Neural crest cell (in vitro differentiated cells): ENCODE results near the gene AGBL4. TPM values are rescaled to one million over a fixed set of nuclear protein-coding genes. Genes with fewer than 3 reads are reported as not detected.
"Not testable (repeated sequence)": the region's sequence is repeated elsewhere in the genome, so short reads cannot be mapped to it uniquely, and the experiment has no call there.

Source experiments
- DNase-seq: peaks from one replicate; pipeline ENCODE4 v3.0.0; 2021; ENCODE audit warnings: low read depth, mixed read lengths, low spot score
- H3K27ac Mint-ChIP-seq: one replicate; pipeline ENCODE4 v1.8.0; 2021; ENCODE audit warnings: mild to moderate bottlenecking, mixed read lengths; ENCODE audit not compliant: unreplicated experiment
- H3K27me3 Mint-ChIP-seq: 2 replicates; pipeline ENCODE4 v1.8.0; 2021; ENCODE audit warnings: low read depth, mild to moderate bottlenecking, mixed read lengths
- H3K36me3 Mint-ChIP-seq: 2 replicates; pipeline ENCODE4 v1.8.0; 2021; ENCODE audit warnings: low read depth, mild to moderate bottlenecking, mixed read lengths
- H3K4me1 Mint-ChIP-seq: 2 replicates; pipeline ENCODE4 v1.8.0; 2021; ENCODE audit warnings: mixed read lengths
- H3K4me3 Mint-ChIP-seq: one replicate; pipeline ENCODE4 v1.8.0; 2021; ENCODE audit warnings: mild to moderate bottlenecking, mixed read lengths
- H3K9me3 Mint-ChIP-seq: 2 replicates; pipeline ENCODE4 v1.8.0; 2021; ENCODE audit warnings: mixed read lengths
- total RNA-seq: library from RNA; stranded (reverse); gene quantifications from 2 replicates; pipeline ENCODE4 v1.2.1, GENCODE V29; 2021
- TF ChIP-seq, protein P1 (sequence below): fragments of 200-600 bp; sonication (generic); conservative IDR thresholded peaks from 2 replicates; pipeline ENCODE4 v1.5.0; 2021; ENCODE audit warnings: antibody characterized with exemption, mild to moderate bottlenecking

AGBL4 gene
- total RNA-seq, 1 donor from 2014 or later = 0.09 TPM

DNA sequence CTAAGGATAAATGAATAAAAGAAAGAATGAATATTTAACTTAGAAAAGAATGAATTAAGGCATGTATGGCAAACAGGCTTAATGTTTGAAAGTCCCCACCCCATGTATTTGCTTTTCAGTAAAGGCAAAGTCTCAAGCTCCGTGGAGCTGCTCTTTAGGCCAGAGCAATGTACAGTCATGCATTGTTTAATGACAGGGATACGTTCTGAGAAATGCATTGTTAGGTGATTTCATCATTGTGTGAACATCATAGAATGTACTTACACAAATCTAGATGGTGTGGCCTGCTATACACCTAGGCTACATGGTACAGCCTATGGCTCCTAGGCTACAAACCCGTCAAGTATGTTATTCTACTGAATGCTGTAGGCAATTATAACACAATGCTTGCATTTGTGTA lies 1500.2 kb downstream of the AGBL4 start:
- TF ChIP-seq, protein P1, sequence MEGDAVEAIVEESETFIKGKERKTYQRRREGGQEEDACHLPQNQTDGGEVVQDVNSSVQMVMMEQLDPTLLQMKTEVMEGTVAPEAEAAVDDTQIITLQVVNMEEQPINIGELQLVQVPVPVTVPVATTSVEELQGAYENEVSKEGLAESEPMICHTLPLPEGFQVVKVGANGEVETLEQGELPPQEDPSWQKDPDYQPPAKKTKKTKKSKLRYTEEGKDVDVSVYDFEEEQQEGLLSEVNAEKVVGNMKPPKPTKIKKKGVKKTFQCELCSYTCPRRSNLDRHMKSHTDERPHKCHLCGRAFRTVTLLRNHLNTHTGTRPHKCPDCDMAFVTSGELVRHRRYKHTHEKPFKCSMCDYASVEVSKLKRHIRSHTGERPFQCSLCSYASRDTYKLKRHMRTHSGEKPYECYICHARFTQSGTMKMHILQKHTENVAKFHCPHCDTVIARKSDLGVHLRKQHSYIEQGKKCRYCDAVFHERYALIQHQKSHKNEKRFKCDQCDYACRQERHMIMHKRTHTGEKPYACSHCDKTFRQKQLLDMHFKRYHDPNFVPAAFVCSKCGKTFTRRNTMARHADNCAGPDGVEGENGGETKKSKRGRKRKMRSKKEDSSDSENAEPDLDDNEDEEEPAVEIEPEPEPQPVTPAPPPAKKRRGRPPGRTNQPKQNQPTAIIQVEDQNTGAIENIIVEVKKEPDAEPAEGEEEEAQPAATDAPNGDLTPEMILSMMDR = no peak
- no peaks in the 10 kb centered on the region for H3K36me3 Mint-ChIP-seq
- H3K27me3 Mint-ChIP-seq = peaks cover 21% of the 10 kb centered on the region
- H3K9me3 Mint-ChIP-seq = no peaks in the 10 kb centered on the region
- H3K27ac Mint-ChIP-seq = no peak overlapping the region
- no peak for DNase-seq
- peaks cover 15% of the 10 kb centered on the region for H3K4me1 Mint-ChIP-seq
- no peak overlapping the region for H3K4me3 Mint-ChIP-seq

DNA sequence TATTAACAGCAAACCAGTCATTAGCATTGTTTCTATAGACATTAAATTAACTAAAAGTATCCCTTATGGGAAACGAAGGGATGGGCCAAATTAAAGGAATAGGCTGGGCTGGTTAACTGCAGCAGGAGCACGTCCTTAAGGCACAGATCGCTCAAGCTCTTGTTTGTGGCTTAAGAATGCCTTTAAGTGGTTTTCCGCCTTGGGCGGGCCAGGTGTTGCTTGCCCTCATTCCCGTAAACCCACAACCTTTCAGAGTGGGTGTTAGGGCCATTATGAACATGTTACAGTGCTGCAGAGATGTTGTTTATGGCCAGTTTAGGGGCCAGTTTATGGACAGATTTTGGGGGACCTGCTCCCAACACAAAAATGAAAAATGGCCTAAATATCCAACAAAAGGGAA lies 1503.9 kb downstream of the AGBL4 start:
- not testable (repeated sequence) for H3K4me3 Mint-ChIP-seq, H3K4me1 Mint-ChIP-seq, DNase-seq, H3K27ac Mint-ChIP-seq, H3K36me3 Mint-ChIP-seq, H3K9me3 Mint-ChIP-seq
- H3K27me3 Mint-ChIP-seq = peaks cover 20% of the 10 kb centered on the region

DNA sequence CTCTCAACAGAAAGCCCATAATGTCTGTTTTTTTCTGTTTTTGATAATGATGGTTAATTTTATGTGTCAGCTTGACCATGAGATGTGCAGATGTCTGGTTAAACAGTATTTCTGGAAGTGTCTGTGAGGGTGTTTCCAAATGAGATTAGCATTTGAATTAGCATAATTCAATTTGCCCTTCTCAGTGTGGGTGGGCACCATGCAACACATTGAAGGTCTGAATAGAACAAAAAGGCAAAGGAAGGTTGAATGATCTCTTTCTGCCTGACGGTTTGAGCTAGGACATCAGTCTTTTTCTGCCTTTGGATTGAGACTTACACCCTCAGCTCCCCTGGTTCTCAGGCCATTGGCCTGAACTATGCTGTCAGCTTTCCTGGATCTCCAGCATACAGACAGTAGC lies 1516.9 kb downstream of the AGBL4 start:
- no peak for DNase-seq
- H3K27ac Mint-ChIP-seq = no peak overlapping the region
- TF ChIP-seq, protein P1 = no peak
- peaks cover 22% of the 10 kb centered on the region for H3K27me3 Mint-ChIP-seq
- H3K4me1 Mint-ChIP-seq = peaks cover 7% of the 10 kb centered on the region
- H3K36me3 Mint-ChIP-seq = no peaks in the 10 kb centered on the region
- H3K4me3 Mint-ChIP-seq = no peak overlapping the region
- no peaks in the 10 kb centered on the region for H3K9me3 Mint-ChIP-seq

DNA sequence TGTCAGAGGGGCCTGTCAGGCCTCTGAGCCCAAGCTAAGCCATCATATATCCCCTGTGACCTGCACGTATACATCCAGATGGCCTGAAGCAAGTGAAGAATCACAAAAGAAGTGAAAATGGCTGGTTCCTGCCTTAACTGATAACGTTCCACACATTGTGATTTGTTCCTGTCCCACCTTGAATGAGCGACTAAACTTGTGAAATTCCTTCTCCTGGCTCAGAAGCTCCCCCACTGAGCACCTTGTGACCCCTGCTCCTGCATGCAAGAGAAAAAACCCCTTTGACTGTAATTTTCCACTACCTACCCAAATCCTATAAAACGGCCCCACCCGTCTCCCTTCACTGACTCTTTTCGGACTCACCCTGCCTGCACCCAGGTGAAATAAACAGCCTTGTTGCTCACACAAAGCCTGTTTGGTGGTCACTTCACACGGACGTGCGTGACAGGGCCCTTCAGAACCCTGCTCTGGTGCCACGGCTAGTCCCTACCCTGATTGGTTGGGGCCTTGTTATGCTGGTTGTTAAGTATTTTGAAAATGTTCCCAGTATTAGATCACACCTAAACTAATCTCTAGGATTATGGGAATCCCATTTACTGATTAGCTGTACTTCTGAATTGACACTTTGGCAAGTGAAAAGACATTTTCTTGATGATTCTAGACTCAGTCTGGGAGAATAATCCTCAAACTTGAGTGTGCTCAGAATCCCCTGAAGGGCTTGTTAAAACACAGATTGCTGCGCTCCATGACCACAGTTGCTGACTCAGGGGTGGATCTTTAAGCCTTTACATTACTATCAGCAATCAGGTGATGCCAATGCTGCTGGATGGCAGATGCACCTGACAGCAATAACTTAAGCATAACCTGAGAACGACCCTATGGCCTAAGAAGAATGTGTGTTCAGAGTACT lies 1523.0 kb downstream of the AGBL4 start:
- Mint-ChIP-seq H3K4me1 (peaks cover 7% of the 10 kb centered on the region), H3K4me3 (no peak overlapping the region), H3K27me3 (no peaks in the 10 kb centered on the region), H3K9me3 (no peaks in the 10 kb centered on the region), H3K36me3 (no peaks in the 10 kb centered on the region), H3K27ac (no peak overlapping the region)
- no peak for DNase-seq
- TF ChIP-seq, protein P1 = no peak

DNA sequence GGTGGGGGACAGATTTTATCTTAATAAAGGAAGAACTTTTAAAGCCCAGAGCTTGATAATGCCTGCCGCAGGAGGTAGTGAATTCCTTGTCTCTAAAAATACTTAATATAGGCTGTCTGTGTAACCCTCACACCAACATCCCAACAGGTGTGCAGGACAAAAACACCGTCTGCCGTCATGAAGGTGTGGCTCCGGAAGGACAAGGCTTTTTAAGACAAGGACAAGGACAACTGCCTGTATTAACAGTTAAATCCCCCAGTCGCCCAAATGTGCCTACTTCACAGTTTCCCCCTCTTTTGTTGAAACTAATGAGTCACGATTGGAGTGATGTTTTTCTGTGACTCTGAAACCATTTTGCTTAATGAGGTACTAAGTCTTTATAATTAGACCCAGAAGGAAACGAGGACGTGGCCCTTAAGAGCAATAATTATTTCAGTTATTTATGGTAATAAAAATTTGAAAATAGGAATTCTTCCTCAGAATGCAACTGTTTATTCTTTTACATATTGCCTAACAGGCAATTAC lies 1524.5 kb downstream of the AGBL4 start:
- no peak overlapping the region for H3K27ac Mint-ChIP-seq
- H3K4me1 Mint-ChIP-seq = peaks cover 12% of the 10 kb centered on the region
- H3K27me3 Mint-ChIP-seq = no peaks in the 10 kb centered on the region
- H3K36me3 Mint-ChIP-seq = no peaks in the 10 kb centered on the region
- no peak overlapping the region for H3K4me3 Mint-ChIP-seq
- no peak for DNase-seq
- H3K9me3 Mint-ChIP-seq = no peaks in the 10 kb centered on the region
- TF ChIP-seq, protein P1 = no peak
